Glomerular visceral epithelial cell (primary cell): ENCODE results near the gene STAT4.

Experiments
- DNase-seq: peaks from one replicate; pipeline ENCODE4 v3.0.0-alpha.2; 2016; ENCODE audit errors: extremely low spot score

STAT4 gene

GRCh38 chr2:191083540-191083939, 67.3 kb downstream of the STAT4 start:
- no peak for DNase-seq

- DNase-seq: no peak
Measured at GRCh38 chr2:191082321-191082720, 68.5 kb downstream of the STAT4 start.

GRCh38 chr2:191081411-191082155, 69.2 kb downstream of the STAT4 start:
- no peak for DNase-seq

GRCh38 chr2:191078165-191078867, 72.5 kb downstream of the STAT4 start:
- no peak for DNase-seq

- DNase-seq: no peak
Measured at GRCh38 chr2:191070276-191070675, 80.5 kb downstream of the STAT4 start.

- DNase-seq: no peak
Measured at GRCh38 chr2:191069606-191070005, 81.2 kb downstream of the STAT4 start.

GRCh38 chr2:191066919-191067233, 83.9 kb downstream of the STAT4 start:
- no peak for DNase-seq

GRCh38 chr2:191066197-191066918, 84.4 kb downstream of the STAT4 start:
- no peak for DNase-seq

GRCh38 chr2:191065785-191066184, 85.0 kb downstream of the STAT4 start:
- no peak for DNase-seq

- no peak for DNase-seq
Measured at GRCh38 chr2:191064590-191064989, 86.2 kb downstream of the STAT4 start.

- no peak for DNase-seq
Measured at GRCh38 chr2:191063584-191063983, 87.2 kb downstream of the STAT4 start.

- no peak for DNase-seq
Measured at GRCh38 chr2:191061381-191061980, 89.3 kb downstream of the STAT4 start.

- no peak for DNase-seq
Measured at GRCh38 chr2:191059308-191059707, 91.5 kb downstream of the STAT4 start.

GRCh38 chr2:191056228-191056627, 94.6 kb downstream of the STAT4 start:
- no peak for DNase-seq

GRCh38 chr2:191053256-191053655, 97.5 kb downstream of the STAT4 start:
- no peak for DNase-seq

- DNase-seq: peak; percentile 80
Measured at GRCh38 chr2:191051825-191052778, 98.7 kb downstream of the STAT4 start.

- DNase-seq: peak; percentile 37
Measured at GRCh38 chr2:191051177-191051576, 99.6 kb downstream of the STAT4 start.

GRCh38 chr2:191050640-191050987, 100.2 kb downstream of the STAT4 start:
- peak; percentile 66 for DNase-seq

- peak; percentile 91 for DNase-seq
Measured at GRCh38 chr2:191049728-191050639, 100.8 kb downstream of the STAT4 start.

- DNase-seq: no peak
Measured at GRCh38 chr2:191048073-191048472, 102.7 kb downstream of the STAT4 start.
